ENCODE measurements around the gene ROBO2.

Gene ROBO2

DNA sequence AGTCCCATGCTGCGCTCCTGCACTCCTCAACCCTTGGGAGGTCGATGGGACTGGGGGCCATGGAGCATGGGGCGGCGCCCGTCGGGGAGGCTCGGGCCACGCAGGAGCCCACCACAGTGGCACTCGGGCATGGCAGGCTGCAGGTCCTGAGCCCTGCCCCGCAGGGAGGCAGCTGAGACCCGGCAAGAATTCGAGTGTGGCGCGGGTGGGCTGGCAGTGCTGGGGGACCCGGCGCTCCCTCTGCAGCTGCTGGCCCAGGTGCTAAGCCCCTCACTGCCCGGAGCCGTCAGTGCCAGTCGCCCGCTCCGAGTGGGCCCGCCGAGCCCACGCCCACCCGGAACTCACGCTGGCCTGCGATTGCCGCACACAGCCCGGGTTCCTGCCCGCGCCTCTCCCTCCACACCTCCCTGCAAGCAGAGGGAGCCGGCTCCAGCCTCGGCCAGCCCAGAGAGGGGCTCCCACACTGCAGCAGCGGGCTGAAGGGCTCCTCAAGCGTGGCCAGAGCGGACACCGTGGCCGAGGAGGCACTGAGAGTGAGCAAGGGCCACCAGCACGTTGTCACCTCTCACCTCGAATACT, 200.3 kb downstream of the ROBO2 start:
- Histone ChIP-seq H3K9me2 (ENCODE audit: low read depth, low read length) (no peaks in the 10 kb centered on the region), H3K4me1 (ENCODE audit: insufficient read depth, low read length, severe bottlenecking) (peaks cover 46% of the 10 kb centered on the region), H3K27ac (ENCODE audit: low read depth, low read length, poor library complexity, severe bottlenecking) (no peak overlapping the region), H3K36me3 (ENCODE audit: insufficient read depth, low read length) (peaks cover 5% of the 10 kb centered on the region), H3K9ac (ENCODE audit: low read length) (no peak overlapping the region), H3K79me2 (ENCODE audit: insufficient read depth, low read length) (no peaks in the 10 kb centered on the region), H3K27me3 (ENCODE audit: insufficient read depth, low read length) (no peaks in the 10 kb centered on the region), H3K9me3 (ENCODE audit: low read length) (no peaks in the 10 kb centered on the region; the same call in 1 of the 2 replicates), H3K4me3 (ENCODE audit: low read depth, low read length, poor library complexity, severe bottlenecking) (no peak overlapping the region), H3K4me2 (ENCODE audit: low read length) (no peak overlapping the region), H3F3A (ENCODE audit: insufficient read depth, low read length) (peaks cover 4% of the 10 kb centered on the region; the same call in 1 of the 2 replicates), H4K20me1 (ENCODE audit: insufficient read depth, low read length) (no peaks in the 10 kb centered on the region), H2AFZ (ENCODE audit: low read length) (peak overlapping the region; percentile 18; the same call in 1 of the 2 replicates)
- TF ChIP-seq EZH2 (IDR thresholded peaks at IDR 0.05; ENCODE audit: borderline replicate concordance, low read length): no peak
- TF ChIP-seq, protein P1, sequence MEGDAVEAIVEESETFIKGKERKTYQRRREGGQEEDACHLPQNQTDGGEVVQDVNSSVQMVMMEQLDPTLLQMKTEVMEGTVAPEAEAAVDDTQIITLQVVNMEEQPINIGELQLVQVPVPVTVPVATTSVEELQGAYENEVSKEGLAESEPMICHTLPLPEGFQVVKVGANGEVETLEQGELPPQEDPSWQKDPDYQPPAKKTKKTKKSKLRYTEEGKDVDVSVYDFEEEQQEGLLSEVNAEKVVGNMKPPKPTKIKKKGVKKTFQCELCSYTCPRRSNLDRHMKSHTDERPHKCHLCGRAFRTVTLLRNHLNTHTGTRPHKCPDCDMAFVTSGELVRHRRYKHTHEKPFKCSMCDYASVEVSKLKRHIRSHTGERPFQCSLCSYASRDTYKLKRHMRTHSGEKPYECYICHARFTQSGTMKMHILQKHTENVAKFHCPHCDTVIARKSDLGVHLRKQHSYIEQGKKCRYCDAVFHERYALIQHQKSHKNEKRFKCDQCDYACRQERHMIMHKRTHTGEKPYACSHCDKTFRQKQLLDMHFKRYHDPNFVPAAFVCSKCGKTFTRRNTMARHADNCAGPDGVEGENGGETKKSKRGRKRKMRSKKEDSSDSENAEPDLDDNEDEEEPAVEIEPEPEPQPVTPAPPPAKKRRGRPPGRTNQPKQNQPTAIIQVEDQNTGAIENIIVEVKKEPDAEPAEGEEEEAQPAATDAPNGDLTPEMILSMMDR (IDR thresholded peaks at IDR 0.05; ENCODE audit: low read length): no peak

DNA sequence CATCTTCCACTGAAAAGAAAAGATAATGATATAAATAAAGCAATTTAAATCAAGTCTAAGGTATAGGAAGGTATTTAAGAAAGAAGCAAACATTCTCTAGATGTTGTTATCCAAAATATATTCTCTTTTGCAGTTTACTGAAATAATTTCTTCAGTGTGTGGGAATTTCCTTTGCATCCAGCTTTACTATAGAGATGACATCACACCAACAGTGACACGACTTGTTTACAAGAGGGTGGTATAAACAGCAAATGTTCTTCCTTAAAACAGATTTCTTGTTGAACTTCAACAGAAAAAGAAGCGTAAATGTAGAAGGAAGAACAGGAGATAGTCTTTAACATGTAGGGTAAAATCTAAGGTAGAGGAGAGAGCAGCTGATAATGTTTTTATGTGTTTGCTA, 202.5 kb downstream of the ROBO2 start:
- H3K9ac ChIP-seq (ENCODE audit: low read length): peak overlapping the region; percentile 39; the same call in 1 of the 2 replicates
- peak overlapping the region; percentile 69 for H3K27ac ChIP-seq (ENCODE audit: low read depth, low read length, poor library complexity, severe bottlenecking)
- peak overlapping the region; percentile 8; the same call in 1 of the 2 replicates for H2AFZ ChIP-seq (ENCODE audit: low read length)
- H3K4me2 ChIP-seq (ENCODE audit: low read length): peak overlapping the region; percentile 10; the same call in 1 of the 2 replicates
- H3K79me2 ChIP-seq (ENCODE audit: insufficient read depth, low read length): no peaks in the 10 kb centered on the region
- H3K9me3 ChIP-seq (ENCODE audit: low read length): no peaks in the 10 kb centered on the region; the same call in 1 of the 2 replicates
- H4K20me1 ChIP-seq (ENCODE audit: insufficient read depth, low read length): no peaks in the 10 kb centered on the region
- no peaks in the 10 kb centered on the region for H3K9me2 ChIP-seq (ENCODE audit: low read depth, low read length)
- no peak overlapping the region for H3K4me3 ChIP-seq (ENCODE audit: low read depth, low read length, poor library complexity, severe bottlenecking)
- H3K27me3 ChIP-seq (ENCODE audit: insufficient read depth, low read length): no peaks in the 10 kb centered on the region
- peaks cover 48% of the 10 kb centered on the region for H3K4me1 ChIP-seq (ENCODE audit: insufficient read depth, low read length, severe bottlenecking)
- peaks cover 4% of the 10 kb centered on the region; the same call in 1 of the 2 replicates for H3F3A ChIP-seq (ENCODE audit: insufficient read depth, low read length)
- peaks cover 5% of the 10 kb centered on the region for H3K36me3 ChIP-seq (ENCODE audit: insufficient read depth, low read length)
- TF ChIP-seq, protein P1 (IDR thresholded peaks at IDR 0.05; ENCODE audit: low read length): no peak

DNA sequence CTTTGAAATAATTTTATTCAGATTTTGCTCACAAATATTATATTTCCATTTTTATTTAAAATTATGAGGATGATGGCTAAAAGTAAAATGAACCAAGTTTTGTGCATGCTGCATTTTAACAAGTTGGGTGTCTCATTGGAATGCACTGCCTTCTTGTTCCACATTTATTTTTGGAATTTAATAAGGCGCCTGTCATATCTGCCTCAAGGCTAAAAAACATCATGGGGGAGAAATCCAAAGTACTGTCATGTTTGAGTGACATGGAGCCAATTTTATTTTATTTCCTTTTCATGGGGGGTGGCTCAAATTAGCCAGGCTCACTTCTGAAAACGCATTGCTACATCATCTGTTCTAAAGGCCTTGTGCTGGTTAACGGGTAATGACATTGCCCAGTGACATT, 205.1 kb downstream of the ROBO2 start:
- Histone ChIP-seq H3K27me3 (ENCODE audit: insufficient read depth, low read length) (no peaks in the 10 kb centered on the region), H3F3A (ENCODE audit: insufficient read depth, low read length) (peaks cover 4% of the 10 kb centered on the region; the same call in 1 of the 2 replicates), H3K79me2 (ENCODE audit: insufficient read depth, low read length) (no peaks in the 10 kb centered on the region), H3K9ac (ENCODE audit: low read length) (no peak overlapping the region), H3K4me3 (ENCODE audit: low read depth, low read length, poor library complexity, severe bottlenecking) (no peak overlapping the region), H3K9me3 (ENCODE audit: low read length) (no peaks in the 10 kb centered on the region; the same call in 1 of the 2 replicates), H2AFZ (ENCODE audit: low read length) (no peak overlapping the region), H3K36me3 (ENCODE audit: insufficient read depth, low read length) (peaks cover 5% of the 10 kb centered on the region), H3K27ac (ENCODE audit: low read depth, low read length, poor library complexity, severe bottlenecking) (peak overlapping the region; percentile 28), H3K4me1 (ENCODE audit: insufficient read depth, low read length, severe bottlenecking) (peaks cover 69% of the 10 kb centered on the region), H3K9me2 (ENCODE audit: low read depth, low read length) (no peaks in the 10 kb centered on the region), H3K4me2 (ENCODE audit: low read length) (no peak overlapping the region), H4K20me1 (ENCODE audit: insufficient read depth, low read length) (no peaks in the 10 kb centered on the region)
- TF ChIP-seq, protein P1 (IDR thresholded peaks at IDR 0.05; ENCODE audit: low read length): no peak
- TF ChIP-seq EZH2 (IDR thresholded peaks at IDR 0.05; ENCODE audit: borderline replicate concordance, low read length): no peak
